HG02571 (cell line): ENCODE data around the gene LAMA4.
"Not testable (repeated sequence)": the region's sequence is repeated elsewhere in the genome, so short reads cannot be mapped to it uniquely, and the experiment has no call there.

Experiments used
- ATAC-seq: cut with Tn5 transposase; IDR thresholded peaks from one replicate; pipeline ENCODE4 v1.9.1; 2021; ENCODE audit warnings: mild to moderate bottlenecking, moderate library complexity; ENCODE audit not compliant: unreplicated experiment

Gene LAMA4

GRCh38 chr6:112215488-112216284 is 38.7 kb downstream of the LAMA4 start:
- ATAC-seq, result no peak

DNA sequence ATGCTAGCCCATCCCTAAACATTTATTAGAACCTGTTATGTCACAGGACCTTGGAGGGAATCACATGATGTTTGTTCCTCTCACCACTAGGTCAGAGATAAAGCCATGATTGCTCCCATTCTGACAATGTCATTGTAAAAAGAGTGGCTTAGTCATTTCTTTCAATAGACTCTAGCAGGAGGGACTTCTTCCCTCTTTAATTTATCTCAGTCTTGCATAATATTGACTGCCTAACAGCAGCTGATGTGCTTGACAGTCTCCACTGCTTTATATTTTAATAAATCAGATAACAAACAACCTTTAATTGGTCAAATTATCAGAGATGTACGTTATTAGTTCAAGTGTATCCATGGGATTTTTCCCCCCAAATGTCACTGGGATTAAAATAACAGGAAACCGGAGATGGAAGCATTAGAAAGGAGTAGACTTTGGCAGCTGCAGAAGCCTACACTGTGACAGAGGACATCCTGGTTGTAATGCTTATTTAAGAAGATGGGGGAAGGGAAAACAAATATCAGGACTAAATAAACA is 39.6 kb downstream of the LAMA4 start:
- ATAC-seq, result no peak

GRCh38 chr6:112210852-112211251 is 43.5 kb downstream of the LAMA4 start:
- no peak for ATAC-seq

DNA sequence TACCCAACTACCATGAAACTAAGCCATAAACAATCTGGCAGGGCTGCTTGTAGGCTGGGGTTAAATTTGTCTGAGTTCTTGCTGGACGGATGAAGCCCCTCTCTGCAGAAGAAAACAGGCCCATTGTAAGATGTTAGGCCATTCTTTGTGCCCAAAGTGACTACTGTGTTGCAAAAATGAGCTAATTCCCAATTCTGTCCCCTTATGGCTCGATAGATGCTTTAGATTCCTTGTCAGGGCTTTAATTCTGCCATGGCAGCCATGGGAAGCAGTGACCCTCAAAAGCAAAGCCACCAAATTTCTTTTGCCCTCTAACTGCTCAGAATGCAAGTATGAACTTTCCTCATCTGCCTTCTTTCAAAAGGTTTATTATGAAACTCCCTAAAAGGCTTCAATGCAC is 45.2 kb downstream of the LAMA4 start:
- no peak for ATAC-seq

DNA sequence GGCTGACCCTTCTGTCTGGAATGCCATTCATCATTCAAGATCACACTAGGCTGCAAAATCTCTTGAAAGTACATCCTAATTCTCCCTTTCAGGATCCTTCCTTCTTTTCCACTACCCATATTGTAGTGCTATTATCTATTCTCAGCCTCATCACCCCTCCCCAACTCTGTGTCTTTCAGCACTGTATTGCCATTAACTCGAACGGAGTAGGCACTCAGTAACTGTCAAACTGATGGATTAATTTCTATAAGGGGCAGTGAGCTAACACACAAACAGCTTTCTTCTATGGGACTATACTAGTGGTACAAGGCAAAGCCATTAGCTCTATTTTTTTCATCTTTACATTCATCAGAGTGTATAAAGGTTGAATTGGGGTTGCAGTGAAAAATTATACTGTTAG is 46.6 kb downstream of the LAMA4 start:
- ATAC-seq, result no peak

GRCh38 chr6:112207131-112207530 is 47.2 kb downstream of the LAMA4 start:
- ATAC-seq, result no peak

GRCh38 chr6:112206110-112206458 is 48.3 kb downstream of the LAMA4 start:
- ATAC-seq, result no peak

DNA sequence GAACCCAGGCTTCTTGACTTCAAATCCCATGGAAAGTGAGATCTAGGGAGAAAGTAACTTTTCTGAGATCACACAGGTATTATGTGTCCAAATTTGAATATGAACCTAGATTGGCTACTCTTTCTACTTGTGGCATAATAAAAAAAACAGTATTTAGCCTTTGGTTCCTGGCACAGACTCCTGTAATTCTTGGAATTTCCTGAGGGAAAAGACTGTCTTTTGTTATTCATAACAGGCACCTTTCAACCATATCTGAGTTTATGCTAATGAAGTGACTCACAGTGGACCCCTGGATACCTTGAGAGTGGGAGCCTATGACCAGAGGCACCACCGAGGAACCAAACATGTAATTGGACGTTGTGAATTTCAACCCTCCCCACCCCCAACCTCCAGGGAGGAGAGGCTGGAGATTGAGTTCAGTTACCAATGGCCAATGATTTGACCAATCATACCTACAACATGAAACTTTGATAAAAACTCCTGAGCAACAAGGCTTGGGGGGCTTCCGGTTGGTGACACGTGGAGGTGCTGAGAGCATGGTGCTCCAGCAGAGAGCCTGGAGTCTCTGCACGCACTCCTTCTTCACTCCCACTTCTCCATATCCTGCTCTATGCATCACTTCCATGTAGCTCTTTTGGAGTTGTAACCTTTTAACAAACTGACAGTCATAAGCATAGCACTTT is 48.8 kb downstream of the LAMA4 start:
- no peak for ATAC-seq

- ATAC-seq, result no peak
Measured at GRCh38 chr6:112204350-112204706, 50.0 kb downstream of the LAMA4 start.

DNA sequence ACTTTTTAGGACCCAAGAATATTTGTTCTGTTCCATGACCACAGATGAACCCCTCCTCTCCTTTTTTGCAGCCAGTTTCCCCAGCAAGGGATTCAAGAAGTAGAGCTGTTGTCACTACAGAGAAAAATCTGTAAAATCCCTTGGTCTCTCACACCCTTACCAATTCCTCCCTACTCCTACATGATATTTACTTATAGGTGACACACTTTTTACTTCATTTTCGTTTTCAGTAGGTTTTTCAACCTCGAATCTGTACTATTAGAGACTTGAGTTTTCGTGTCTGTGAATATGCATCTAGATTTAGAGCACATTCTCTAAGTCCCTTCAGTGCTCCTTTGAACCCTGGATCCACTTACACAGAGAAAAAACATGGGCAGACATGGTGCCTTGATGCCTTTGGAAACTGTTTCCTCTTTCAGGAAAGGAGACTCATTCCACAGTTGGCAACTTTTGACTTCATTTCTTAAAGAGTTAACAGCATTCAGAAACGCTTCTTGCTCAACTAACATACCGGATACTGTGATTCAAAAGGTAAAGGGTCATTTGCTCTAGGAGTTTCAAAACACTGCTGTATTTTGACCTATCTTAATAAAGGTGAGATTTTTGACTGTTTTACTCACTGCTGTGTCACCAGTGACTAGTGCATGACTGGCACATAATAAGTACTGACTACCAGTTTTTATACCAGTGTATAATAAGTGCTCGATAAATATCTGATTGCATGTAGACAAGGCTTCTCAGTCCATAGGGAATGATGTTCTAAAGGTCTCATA is 50.6 kb downstream of the LAMA4 start:
- peak; percentile 69 for ATAC-seq

DNA sequence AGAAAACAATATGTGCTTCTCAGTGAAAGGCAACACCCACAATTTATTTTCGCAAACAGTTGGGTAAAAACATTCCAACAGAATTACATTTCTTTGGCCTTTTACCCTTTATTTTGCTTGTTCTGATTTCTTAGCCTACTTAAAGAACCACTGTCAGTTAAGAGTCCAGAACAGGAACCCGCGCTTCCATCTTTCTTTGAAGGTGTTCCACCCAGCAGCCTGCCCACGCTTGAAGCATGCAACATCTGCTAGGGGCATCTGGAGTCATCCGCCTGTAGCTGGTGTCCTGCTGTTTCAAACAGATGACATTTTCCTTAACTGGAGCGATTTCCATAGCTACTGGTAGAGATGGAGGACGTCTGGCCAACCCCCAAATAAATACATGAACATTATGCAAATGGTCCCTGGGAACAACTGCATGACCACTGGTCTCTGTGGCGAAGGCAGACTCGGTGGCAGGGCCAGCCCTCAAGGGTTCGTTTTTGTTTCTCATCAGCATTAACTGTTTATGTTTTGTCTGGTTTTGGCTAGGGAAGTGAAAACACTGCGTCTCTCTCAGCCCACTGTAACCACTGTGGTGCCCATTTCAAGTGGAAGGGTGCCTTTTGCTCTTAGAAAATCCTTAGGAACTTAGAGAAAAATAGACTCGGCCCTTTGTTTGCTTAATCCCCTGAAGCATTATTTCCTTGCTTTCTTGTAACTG is 51.6 kb downstream of the LAMA4 start:
- peak; percentile 88 for ATAC-seq

- ATAC-seq, result not testable (repeated sequence)
Measured at GRCh38 chr6:112200185-112200914, 54.0 kb downstream of the LAMA4 start.

GRCh38 chr6:112199001-112199403 is 55.4 kb downstream of the LAMA4 start:
- ATAC-seq, result no peak

DNA sequence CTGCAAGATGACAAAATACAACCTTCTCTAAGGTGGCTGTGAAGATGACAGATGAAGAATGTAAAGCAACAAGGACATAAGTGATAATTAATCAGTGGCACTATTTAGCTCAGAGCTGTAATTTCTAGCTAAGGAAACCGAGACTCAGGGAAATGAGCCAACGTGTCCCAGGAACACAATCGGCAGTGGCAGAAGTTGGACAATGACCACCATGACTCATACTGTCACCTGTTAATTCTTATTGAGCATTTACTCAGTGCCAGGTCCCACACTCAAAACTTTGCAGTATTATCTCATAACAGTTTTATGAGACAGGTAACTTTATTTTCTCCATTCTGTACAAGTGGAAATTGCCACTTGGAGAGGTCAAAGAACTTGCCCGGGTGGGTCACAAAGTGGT is 55.8 kb downstream of the LAMA4 start:
- no peak for ATAC-seq

DNA sequence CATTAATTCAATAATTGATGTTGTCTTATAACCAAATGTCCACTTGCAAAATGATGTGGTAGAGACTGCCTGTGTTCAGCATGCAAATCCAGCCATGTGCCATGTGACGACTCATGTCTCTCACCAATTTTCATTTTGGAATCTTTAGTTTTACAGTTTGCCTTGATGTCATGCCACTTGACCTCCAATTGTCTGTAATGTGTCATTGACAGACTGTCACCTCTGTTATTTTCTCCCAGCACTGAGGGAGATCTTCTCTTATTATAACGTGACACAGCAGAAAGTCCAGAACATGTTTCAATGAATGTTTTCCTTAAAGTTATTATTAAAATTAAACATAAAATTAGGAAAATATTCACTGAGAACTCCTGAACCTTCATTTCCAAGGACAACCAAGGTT is 56.7 kb downstream of the LAMA4 start:
- ATAC-seq, result no peak

- ATAC-seq, result no peak
Measured at GRCh38 chr6:112196306-112196705, 58.1 kb downstream of the LAMA4 start.

DNA sequence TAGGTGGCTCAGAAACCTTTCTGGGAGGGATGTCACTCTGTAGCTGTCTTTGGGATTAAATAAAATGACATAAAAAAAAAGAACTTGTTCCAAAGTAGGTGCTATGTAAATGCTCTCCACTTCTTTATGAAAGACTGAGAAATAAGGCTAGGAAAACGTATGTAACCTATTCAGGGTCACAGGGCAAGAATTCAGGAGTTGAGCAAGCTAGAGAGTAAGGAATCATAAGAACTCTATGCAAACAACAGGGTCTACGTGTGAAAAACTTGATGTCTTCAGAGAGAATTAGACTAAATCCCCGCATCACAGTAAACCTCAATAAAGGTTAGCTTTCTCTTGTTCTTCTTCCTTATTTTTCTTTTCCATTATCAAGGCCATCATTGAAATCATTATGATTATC is 59.2 kb downstream of the LAMA4 start:
- ATAC-seq, result no peak

- ATAC-seq, result no peak
Measured at GRCh38 chr6:112194511-112194910, 59.9 kb downstream of the LAMA4 start.

DNA sequence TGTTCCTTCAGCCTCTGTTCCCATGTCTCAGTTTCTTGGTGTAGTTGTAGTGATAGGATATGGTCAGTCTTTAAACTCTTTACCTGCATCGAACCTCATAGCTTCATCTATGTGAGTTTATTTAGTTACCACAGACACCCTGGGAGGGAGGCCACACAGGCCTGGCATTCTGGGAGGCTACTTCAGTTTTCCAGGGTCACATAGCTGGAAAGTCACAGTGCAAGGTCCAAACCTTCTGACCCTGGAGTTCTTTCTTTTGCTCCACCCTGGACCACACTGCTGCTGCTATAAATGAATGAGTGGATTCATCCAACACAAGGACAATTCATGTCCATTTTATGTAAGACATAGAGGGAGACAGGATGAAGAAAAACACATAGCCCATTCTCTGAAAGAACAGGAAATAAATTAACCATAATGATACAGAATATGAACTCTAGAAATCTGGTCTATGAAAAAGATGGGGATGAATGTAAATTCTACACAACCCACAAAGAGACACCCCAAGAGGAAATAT is 60.8 kb downstream of the LAMA4 start:
- no peak for ATAC-seq

GRCh38 chr6:112193117-112193516 is 61.2 kb downstream of the LAMA4 start:
- ATAC-seq, result no peak
